Stimulated activated CD8-positive, alpha-beta memory T cell treated with anti-CD3 and anti-CD28 coated beads, Interleukin-2, amount 100 ng/mL, for 1 hour (primary cell): Measurements from ENCODE around the gene ZNF552.
"Not testable (repeated sequence)": the region's sequence is repeated elsewhere in the genome, so short reads cannot be mapped to it uniquely, and the experiment has no call there.

ENCODE experiments used
- DNase-seq, 2 donors: peaks; one replicate each; pipeline ENCODE4 v3.0.0-alpha.2; 2020; ENCODE audit warnings: low read depth in 2 of 2

Gene ZNF552

DNA sequence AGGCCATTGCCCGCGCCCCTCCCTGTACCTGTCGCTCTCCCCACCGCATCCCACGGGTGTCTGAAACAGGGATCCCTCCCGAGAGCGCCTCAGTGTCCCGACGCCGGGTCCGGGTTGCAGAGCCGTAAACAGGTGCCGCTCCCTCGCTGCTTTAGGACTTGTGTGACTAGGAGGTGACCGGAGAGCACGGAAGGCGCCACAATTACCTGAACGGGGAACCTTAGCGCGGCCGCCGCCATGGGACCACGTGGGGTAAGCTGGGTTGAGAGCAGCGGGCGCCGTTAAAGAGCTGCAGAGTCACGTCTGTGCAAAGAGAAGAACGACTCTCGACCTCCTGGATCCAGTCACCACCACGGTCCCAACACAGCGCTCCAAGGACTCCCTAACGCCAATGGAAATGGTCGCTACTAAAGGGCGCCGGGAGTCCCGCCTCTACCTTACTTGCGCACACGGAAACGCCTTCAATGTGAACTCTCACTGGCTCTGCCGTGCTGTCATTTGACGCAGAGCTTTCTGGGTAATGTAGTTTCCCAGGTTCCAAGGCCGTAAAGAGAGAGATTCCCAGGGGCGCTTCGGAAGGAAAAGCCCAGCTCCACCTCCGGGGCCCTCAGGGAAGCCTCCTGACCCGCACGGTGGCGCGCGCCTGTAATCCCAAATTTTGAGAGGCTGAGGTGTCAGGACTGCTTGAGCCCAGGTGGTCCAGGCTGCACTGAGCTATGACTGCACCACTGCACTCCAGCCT lies at the start of gene ZNF552:
Gene ZNF552 (minus strand): TSS at position 409 of the 742 bp plus-strand sequence. CDS start 170 bp downstream, at position 239.
- DNase-seq, result peak; percentile 45 to 51

DNA sequence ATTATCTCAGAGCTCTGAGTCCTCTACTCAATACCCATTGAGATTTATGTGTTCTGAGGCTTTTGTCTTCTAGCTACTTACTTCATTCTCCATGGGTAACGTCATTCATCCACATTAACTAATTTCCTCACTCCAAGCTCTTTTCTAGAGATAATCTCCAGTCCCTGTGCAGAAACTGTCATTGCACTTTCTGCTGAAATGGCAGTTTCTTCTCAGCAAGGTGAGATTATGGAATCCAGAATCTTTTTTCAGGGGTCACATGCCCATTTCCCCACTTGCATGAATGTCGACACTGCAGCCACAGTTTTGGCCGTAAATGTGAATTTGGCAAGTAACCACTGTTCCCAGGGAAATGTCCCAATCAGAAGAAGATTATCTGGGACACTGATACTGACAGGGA lies 47.6 kb upstream of the ZNF552 start:
- not testable (repeated sequence) for DNase-seq

DNA sequence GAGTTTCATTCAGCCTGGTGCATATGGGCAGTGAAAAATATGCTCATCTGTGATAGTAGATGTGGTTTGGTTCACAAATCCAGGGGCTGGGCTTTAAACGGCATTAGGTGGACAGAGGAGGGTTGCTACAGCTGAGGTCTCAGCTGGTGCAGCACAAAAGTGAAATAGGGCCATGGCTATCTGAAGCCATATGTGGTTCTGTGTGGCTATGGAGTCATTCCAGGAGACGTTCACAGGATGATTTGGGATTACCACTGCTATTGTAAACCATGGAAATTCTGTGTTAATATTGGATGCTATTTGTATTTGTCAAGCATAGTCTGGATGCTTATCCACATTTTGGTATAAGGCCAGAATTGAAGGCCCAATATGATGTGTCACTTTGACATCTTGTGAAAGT lies 39.4 kb upstream of the ZNF552 start:
- not testable (repeated sequence) for DNase-seq

- DNase-seq, result not testable (repeated sequence)
Measured at GRCh38 chr19:57851812-57852603, 37.3 kb upstream of the ZNF552 start.

- DNase-seq, result no peak
Measured at GRCh38 chr19:57850553-57851017, 35.9 kb upstream of the ZNF552 start.

DNA sequence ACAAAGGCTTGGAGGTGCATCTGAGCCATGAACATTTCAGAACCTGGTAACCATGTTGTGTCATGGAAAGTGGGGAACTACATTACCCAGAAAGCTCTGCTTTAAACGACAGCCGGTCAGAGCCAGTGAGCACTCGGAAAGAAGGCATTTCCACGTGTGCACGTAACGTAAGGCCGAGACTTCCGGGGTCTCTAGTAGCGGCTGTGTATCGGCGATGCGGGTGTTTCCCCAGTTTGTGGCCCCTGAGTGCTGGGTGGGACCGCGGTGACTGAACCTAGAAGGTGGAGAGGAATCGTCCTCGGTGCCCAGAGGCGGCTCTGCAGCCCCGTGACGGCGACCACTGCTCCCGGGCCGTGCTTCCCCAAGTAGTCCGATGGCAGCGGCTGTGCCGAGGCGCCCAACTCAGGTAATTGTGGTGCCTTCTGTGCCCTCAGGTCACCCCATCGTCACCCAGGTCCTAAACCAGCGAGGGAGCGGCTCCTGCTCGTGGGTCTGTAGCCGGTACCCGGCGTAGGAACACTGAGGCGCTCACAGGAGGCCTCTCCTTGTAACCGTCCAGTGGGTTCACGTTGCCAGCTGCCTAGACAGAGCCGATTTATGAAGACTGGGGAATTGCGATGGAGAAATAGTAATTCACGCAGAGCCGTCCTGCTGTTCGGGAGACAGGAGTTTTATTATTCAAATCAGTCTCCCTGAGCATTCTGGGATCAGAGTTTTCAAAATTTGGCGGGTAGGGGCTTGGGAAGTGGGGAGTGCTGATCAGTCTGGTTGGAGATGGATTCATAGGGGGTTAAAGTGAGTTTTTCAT lies 35.2 kb upstream of the ZNF552 start, which contains the start of gene ZNF587:
Gene ZNF587 (plus strand): TSS at position 194 of the 808 bp plus-strand sequence. CDS start 180 bp downstream, at position 374.
- peak; percentile 59 to 66 for DNase-seq

GRCh38 chr19:57849162-57849665 lies 34.5 kb upstream of the ZNF552 start:
- not testable (repeated sequence) for DNase-seq

- DNase-seq, result not testable (repeated sequence)
Measured at GRCh38 chr19:57847164-57847563, 32.5 kb upstream of the ZNF552 start.

GRCh38 chr19:57841122-57841763 lies 26.5 kb upstream of the ZNF552 start:
- no peak for DNase-seq

- DNase-seq, result not testable (repeated sequence)
Measured at GRCh38 chr19:57838622-57839191, 24.0 kb upstream of the ZNF552 start.

- DNase-seq, result not testable (repeated sequence)
Measured at GRCh38 chr19:57836991-57837390, 22.3 kb upstream of the ZNF552 start.

DNA sequence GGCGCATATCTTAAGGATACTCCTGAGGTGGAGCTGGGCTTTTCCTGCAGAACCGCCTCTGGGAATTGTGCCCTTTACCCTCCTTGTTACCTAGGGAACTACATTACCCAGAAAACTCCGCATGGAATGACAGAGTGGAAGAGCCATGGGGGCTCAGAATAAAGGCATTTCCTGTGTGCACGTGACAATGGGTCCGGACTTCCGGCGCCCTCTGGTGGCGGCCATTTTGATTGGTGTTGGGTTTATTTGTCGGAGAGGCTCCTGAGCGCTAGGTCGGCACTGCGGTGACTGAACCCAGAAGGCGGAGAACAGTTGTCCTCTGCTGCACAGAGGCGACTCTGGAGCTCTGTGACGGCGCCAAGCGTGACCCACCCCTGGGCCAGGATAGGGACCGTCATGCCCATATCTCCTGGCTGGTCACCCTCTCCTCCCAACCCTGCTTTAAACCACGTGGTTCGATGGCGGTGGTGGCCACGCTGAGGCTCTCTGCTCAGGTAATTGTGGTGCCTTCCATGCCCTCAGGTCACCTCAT lies 15.4 kb upstream of the ZNF552 start, which contains the start of gene ZNF587B:
Gene ZNF587B (plus strand): TSS at position 229 of the 532 bp plus-strand sequence. CDS start 230 bp downstream, at position 459.
- no peak for DNase-seq

- no peak for DNase-seq
Measured at GRCh38 chr19:57829316-57829715, 14.6 kb upstream of the ZNF552 start.

DNA sequence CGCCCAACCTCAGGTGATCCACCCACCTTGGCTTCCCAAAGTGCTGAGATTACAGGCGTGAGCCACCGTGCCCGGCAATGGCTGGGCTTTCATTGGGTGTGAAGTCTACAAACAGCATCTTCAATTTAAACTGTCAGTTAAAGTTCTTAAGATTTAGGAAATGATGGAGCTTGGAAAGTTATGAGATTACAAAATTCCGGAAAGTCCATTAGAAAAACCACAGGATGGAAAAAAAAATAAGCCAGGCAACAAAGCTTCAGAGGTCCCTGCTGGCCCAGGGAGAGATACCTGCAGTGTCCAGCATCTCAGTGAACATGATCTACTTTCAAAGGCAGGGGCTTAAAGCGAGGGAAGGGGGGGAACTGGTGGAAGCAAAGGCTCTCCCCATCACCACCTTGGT lies 10.8 kb upstream of the ZNF552 start:
- DNase-seq, result no peak

DNA sequence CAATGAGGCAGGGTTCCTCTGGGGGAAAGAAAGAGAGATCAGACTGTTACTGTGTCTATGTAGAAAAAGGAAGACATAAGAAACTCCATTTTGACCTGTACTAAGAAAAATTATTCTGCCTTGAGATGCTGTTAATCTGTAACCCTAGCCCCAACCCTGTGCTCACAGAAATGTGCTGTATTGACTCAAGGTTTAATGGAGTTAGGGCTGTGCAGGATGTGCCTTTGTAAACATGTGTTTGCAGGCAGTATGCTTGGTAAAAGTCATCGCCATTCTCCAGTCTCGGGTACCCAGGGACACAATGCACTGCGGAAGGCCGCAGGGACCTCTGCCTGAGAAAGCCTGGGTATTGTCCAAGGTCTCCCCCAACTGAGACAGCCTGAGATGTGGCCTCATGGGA lies 8.9 kb upstream of the ZNF552 start:
- not testable (repeated sequence) for DNase-seq

DNA sequence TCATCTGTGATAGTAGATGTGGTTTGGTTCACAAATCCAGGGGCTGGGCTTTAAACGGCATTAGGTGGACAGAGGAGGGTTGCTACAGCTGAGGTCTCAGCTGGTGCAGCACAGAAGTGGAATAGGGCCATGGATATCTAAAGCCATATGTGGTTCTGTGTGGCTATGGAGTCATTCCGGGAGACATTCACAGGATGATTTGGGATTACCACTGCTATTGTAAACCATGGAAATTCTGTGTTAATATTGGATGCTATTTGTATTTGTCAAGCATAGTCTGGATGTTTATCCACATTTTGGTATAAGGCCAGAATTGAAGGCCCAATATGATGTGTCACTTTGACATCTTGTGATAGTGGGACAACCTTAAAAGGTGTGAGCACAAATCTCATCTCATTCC lies 8.4 kb upstream of the ZNF552 start:
- not testable (repeated sequence) for DNase-seq

DNA sequence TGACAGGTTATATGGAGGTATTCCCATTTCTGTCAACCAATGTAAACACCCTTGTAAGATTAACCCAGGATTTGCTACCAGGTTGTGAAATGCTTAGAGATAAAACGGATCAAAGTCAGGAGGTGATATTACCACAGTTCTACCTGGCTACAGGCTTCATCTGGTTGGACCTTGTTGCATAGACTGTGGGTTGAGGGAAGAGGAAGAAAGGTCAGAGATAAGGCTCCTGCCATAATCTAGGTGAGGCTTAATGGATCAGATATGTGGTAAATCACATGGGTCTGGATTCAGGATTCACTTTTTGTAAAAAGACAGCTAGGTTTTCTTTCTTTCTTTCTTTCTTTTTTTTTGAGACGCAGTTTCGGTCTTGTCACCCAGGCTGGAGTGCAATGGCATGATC lies 6.8 kb upstream of the ZNF552 start:
- not testable (repeated sequence) for DNase-seq

DNA sequence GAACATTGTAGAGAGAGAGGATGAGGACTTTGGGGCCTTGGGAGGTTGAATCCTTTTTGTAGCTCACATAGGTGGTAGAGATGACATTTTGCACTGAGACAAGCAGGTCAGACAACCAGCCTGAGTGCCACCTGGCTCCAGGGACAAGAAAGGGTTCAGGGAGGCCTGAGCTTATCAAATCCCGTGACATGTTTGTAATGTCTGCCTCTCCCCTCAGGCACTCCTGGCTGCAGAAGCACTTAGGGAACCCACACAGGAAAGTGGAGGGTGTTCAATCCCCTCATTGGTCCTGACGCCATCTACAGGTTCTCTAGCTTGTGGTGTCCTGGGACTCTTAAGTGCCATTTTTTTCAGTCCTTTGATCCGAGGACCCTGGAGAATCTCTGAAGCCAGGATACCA lies 6.4 kb upstream of the ZNF552 start:
- DNase-seq, result not testable (repeated sequence)

DNA sequence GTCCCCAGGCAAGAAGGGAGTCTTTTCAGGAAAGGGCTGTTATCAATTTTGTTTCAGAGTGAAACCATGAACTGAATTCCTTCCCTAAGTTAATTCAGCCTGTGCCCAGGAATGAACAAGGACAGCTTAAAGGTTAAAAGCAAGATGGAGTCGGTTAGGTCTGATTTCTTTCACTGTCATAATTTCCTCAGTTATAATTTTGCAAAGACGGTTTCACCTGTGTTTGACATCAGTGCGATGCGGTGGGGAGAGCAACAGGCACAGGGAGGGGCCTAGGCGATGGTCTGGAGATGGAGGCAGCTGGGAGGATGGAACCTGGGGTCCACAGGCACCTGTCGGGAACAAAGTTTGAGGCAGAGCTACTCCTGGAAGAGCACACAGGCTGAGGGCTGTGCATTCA lies 5.9 kb upstream of the ZNF552 start:
- no peak for DNase-seq

DNA sequence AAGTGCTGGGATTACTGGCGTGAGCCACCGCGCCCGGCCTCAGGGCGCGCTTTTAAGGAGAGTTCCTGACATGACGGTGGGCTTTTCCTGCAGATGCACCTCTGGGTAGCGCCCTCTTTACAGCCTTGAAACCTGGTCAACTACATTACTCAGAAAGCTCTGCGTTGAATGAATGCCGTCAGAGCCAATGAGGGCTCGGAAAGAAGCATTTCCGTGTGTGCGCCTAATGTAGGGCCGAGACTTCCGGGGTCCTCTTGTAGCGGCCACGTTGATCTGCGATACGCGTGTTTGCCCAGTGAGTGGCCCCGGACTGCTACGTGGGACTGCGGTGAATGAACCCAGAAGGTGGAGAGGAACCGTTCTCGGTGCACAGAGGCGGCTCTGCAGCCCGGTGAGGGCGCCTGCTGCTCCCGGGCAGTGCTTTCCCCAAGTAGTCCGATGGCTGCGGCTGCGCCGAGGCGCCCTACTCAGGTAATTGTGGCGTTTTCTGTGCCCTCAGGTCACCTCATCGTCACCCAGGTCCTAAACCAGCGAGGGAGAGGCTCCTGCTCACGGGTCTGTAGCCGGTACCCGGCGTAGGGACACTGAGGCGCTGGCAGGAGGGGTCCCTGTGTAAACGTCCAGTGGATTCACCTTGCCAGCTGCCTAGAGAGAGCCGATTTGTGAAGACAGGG lies 4.9 kb upstream of the ZNF552 start:
- DNase-seq, result peak; percentile 59 to 62
